ENCODE results near the gene GTPBP6.

- TF ChIP-seq CTCF (IDR thresholded peaks at IDR 0.05), result no peak
- no peak for TF ChIP-seq POLR2A (IDR thresholded peaks at IDR 0.05)
Measured at GRCh38 chrX:357693-358471, 39.3 kb upstream of the GTPBP6 start.
